HG03108 (cell line): ENCODE data around the gene FBN1.

Experiments used
- ATAC-seq: cut with Tn5 transposase; IDR thresholded peaks from one replicate; pipeline ENCODE4 v1.9.1; 2021; ENCODE audit warnings: moderate library complexity; ENCODE audit not compliant: unreplicated experiment

Gene FBN1

GRCh38 chr15:48582452-48583247, 62.9 kb downstream of the FBN1 start:
- ATAC-seq, result no peak

- ATAC-seq, result no peak
Measured at GRCh38 chr15:48581219-48581618, 64.3 kb downstream of the FBN1 start.

DNA sequence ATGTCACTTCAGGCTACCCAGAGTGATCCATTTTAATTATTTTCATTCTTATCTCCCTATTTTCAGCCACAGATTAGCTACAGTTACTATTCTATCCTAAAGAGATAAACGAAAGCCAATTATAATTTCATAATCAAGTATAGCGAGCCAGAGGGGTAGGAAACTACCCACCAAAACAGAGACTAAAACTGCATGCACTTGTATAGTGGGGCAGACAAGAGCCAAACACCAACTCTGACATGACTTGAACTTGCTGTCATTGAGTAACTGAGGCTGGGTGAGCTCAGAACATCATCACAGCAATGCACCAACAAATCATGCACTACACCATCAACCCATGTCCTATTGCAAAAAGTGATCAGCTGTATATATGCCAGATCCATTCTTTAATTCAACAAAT, 64.8 kb downstream of the FBN1 start:
- ATAC-seq, result no peak

- ATAC-seq, result no peak
Measured at GRCh38 chr15:48579945-48580671, 65.4 kb downstream of the FBN1 start.

- no peak for ATAC-seq
Measured at GRCh38 chr15:48578965-48579364, 66.5 kb downstream of the FBN1 start.

- ATAC-seq, result no peak
Measured at GRCh38 chr15:48577469-48577868, 68.0 kb downstream of the FBN1 start.

DNA sequence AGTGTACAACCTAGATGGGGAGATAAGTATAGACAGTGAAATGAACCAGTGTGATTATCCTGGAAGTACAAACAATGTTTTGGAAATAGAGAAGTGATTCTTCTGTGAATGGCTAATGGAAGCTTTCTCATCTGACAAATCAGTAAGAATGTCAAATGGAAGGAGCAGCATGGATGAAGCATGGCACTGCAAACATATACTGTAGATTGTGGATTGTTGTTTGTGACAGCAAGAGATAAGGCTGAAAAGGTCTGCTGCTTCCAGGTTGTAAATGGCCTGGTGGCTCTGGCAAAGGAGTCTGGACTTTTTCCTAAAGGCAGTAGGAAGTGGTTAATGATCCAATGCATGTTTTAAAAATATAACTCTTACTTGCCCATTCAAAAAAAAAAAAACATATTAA, 71.3 kb downstream of the FBN1 start:
- no peak for ATAC-seq

DNA sequence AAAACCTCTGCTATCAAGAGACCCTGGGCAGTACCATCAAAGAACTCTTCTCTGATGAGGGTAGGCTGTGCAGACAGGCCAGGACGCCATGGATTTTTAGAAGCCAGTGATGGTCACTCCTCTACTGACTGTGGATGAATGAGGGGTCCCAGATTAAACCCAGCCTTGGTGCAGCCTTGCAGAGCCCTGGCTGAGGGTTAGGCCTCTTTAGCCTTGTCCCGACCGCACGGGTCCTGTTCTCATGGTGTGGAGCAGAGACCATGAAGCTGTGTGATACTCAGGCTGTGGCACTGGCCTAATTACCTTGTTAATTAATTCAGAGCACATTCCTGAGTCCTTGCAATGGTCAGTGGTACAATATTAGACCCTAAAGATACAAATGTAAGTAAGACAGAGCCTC, 71.7 kb downstream of the FBN1 start:
- ATAC-seq, result no peak

DNA sequence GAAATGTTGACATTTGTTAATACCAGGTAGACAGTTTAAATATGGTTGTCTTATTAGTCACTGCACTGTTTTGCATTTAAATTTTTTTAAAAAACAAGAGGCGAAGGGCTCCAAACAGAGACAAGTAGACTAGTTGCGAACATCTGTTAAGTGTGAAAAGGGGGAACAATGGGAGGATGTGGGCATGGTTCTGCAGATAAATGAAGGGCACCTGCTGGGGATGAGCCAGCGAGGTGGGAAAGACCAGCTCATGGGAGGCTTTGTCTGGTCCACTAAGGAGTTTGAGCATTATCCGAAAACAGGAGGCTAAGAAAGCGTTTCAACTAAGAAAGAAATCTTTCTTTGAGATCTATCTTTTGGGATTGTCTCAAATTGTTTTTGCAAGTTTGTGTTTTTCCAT, 72.7 kb downstream of the FBN1 start:
- ATAC-seq, result no peak

DNA sequence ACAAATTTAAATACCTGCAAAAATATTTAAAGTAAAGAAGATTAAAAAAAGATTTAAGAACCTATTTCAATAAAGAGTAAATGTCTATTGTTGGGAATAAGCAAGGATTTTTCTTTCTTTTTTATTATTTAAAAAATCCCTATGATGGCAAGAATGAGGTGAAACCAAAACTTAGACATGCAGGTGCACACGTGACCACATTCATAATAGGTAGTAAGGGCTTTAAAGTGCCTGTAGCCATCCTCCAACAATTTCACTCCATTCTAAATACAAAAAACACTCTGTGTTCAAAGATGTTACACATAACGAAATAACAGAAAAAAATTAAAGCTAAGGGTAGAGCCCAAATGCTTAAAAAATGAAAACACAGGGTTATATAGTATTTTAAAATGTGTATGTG, 74.0 kb downstream of the FBN1 start:
- ATAC-seq, result no peak

GRCh38 chr15:48570822-48571221, 74.7 kb downstream of the FBN1 start:
- no peak for ATAC-seq

GRCh38 chr15:48569591-48570302, 75.8 kb downstream of the FBN1 start:
- no peak for ATAC-seq

DNA sequence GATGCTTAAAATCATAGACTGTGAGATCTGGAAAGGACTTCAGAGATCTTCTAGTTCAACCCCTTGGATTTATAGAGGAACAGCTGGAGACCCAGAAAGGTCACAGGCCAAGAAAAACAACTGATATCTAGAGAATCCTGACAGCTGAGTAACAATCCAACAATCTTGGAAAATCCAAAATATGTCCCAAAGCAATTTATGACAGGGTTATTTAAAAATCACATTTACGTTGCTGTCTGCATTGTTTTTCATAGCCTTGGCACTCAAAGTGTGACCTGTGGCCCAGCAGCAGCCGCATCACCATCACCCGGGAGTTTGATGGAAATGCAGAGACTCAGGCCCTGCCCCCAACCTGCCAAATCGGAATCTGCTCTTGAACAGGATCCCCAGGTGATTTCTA, 78.8 kb downstream of the FBN1 start:
- no peak for ATAC-seq

DNA sequence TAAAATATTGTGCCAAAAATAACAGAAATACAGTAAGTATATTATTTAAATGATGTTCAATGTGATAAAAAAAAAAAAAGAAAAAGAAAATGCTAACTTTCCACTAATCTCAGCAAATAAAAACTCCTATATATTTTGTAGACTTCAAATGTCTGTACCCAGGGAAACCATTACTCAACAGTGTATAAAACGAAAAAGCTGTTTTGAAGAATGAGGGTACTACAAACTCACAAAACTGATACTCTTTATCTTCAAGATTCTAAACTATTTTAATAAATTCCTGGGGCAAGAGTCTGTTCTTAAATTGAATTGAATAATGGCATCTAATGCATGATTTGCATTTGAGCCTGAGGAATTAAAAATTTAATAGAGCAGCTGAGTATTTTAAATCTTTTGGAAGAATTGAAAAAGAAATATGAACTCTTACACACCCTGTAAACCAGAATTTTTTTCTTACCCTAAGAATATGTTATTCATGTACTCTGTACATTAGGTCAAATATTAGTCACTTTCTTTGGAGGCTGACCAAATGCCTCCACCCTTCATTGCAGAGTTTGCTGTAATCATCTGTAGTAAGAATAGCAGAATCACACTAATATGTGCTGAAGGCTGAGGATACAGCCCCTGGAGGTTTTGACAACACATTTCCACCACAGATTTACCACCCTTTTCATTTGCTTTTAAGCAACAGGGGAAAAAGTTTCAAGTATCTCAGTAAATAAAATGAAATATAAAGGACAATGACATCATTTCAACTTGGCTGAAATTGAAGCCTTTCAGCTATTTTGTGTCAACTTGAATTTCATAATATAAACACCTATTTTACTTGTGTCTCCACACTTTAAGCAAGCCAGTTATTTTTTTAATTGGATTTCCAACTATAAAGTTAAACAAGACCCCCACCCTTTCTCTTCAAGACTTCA, 79.7 kb downstream of the FBN1 start:
- ATAC-seq, result no peak

DNA sequence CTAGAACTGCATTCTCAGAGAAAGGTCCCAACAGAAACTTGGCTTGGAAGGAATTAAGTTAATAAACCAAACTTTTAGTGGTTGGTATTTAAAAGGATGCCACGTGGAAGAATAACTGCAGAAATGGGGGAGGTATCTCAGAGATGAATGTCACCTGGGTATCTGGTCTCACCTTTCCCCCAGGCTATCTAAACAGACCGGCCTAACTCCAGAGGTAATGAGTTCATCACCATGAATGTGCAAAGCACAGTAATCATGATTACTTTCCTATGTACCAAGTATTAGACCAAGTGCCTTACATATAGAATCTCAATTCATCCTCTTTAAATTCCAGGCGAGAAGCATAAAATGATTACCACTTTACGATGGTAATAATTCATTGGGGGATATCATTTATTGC, 80.8 kb downstream of the FBN1 start:
- ATAC-seq, result no peak

GRCh38 chr15:48563934-48564333, 81.6 kb downstream of the FBN1 start:
- no peak for ATAC-seq

GRCh38 chr15:48560321-48561051, 85.0 kb downstream of the FBN1 start:
- ATAC-seq, result peak; percentile 45

GRCh38 chr15:48559285-48559684, 86.2 kb downstream of the FBN1 start:
- no peak for ATAC-seq

DNA sequence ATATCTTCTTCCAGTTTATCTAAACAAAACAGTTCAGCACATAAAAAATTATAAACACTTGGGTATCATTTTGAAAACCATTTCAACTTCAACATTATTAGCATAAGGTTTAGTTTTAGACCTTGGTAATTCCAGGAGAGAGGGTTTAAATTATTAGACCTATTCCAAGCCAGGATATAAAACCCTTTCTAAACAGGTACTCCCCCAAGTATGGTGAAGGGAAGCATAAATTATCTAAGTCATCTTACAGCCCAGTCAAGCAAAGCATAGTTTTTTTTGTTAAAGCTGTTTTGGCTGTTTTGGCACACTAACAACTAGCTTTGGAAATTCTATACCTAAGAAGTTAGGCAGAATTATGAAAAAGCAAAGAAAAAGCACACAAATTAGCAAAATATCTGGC, 87.3 kb downstream of the FBN1 start:
- ATAC-seq, result no peak

- ATAC-seq, result no peak
Measured at GRCh38 chr15:48557335-48557734, 88.2 kb downstream of the FBN1 start.
